ENCODE measurements around the gene ANKRD13D.

The ANKRD13D gene

GRCh38 chr11:67250059-67251043, 38.8 kb upstream of the ANKRD13D start:
- no peak overlapping the region for H3K27ac ChIP-seq (ENCODE audit: low read depth, low read length)
- no peak overlapping the region for H4K12ac ChIP-seq (ENCODE audit: low read depth, low read length)
- H3K36me3 ChIP-seq (ENCODE audit: control insufficient read depth in 1 of 2, insufficient read depth in 2 of 2, low read length in 2 of 2), result peaks cover 51 to 77% of the 10 kb centered on the region in 2 experiments
- H2AFZ ChIP-seq (ENCODE audit: insufficient read depth, low read length, poor library complexity), result no peak overlapping the region
- no peak overlapping the region for H2AK5ac ChIP-seq (ENCODE audit: low read length)
- no peak overlapping the region for H3K4ac ChIP-seq (ENCODE audit: low read depth, low read length)
- no peak overlapping the region for H3K4me2 ChIP-seq (ENCODE audit: low read length)
- H3K9ac ChIP-seq (ENCODE audit: low read length), result no peak overlapping the region
- H3K18ac ChIP-seq (ENCODE audit: low read length), result no peak overlapping the region
- H3K27me3 ChIP-seq (ENCODE audit: insufficient read depth, low read length), result no peaks in the 10 kb centered on the region
- no peak overlapping the region for H2BK5ac ChIP-seq (ENCODE audit: low read depth, low read length, poor library complexity)
- H3K79me2 ChIP-seq (ENCODE audit: control insufficient read depth, insufficient read depth, low read length, poor library complexity), result no peaks in the 10 kb centered on the region
- no peak overlapping the region for H4K8ac ChIP-seq (ENCODE audit: low read depth, low read length)
- H3K4me3 ChIP-seq (ENCODE audit: low read depth, low read length), result no peak overlapping the region
- no peak overlapping the region for H2BK12ac ChIP-seq (ENCODE audit: low read length)
- H3K9me3 ChIP-seq (ENCODE audit: insufficient read depth, low read depth, low read length), result no peaks in the 10 kb centered on the region
- H3K79me1 ChIP-seq (ENCODE audit: low read length), result peaks cover 2% of the 10 kb centered on the region
- no CpG with 5 or more reads among the region's 37 CpGs for WGBS (ENCODE audit: extremely low coverage, insufficient coverage, insufficient read length)
- no peak overlapping the region for H3K23ac ChIP-seq (ENCODE audit: low read length)
- H3K4me1 ChIP-seq (ENCODE audit: control insufficient read depth in 1 of 2, insufficient read depth in 2 of 2, low read length in 2 of 2), result peaks cover 18% of the 10 kb centered on the region in 2 experiments
- DNase-seq, result no peak
- H2BK120ac ChIP-seq (ENCODE audit: insufficient read depth, low read length, poor library complexity), result no peak overlapping the region
- no peak overlapping the region for H3K14ac ChIP-seq (ENCODE audit: low read length)
- H4K91ac ChIP-seq (ENCODE audit: low read depth, low read length), result no peak overlapping the region

- Histone ChIP-seq H3K23ac (ENCODE audit: low read length) (no peak overlapping the region), H2AK5ac (ENCODE audit: low read length) (no peak overlapping the region), H4K91ac (ENCODE audit: low read depth, low read length) (no peak overlapping the region), H3K4ac (ENCODE audit: low read depth, low read length) (no peak overlapping the region), H2BK5ac (ENCODE audit: low read depth, low read length, poor library complexity) (no peak overlapping the region), H4K8ac (ENCODE audit: low read depth, low read length) (no peak overlapping the region), H3K18ac (ENCODE audit: low read length) (no peak overlapping the region), H3K9ac (ENCODE audit: low read length) (no peak overlapping the region), H3K9me3 (ENCODE audit: insufficient read depth, low read depth, low read length) (no peaks in the 10 kb centered on the region), H3K27ac (ENCODE audit: low read depth, low read length) (no peak overlapping the region), H2BK12ac (ENCODE audit: low read length) (no peak overlapping the region), H3K4me1 (ENCODE audit: control insufficient read depth in 1 of 2, insufficient read depth in 2 of 2, low read length in 2 of 2) (peaks cover 14 to 18% of the 10 kb centered on the region in 2 experiments), H3K36me3 (ENCODE audit: control insufficient read depth in 1 of 2, insufficient read depth in 2 of 2, low read length in 2 of 2) (peaks cover 60 to 81% of the 10 kb centered on the region in 2 experiments), H3K4me2 (ENCODE audit: low read length) (no peak overlapping the region), H3K79me2 (ENCODE audit: control insufficient read depth, insufficient read depth, low read length, poor library complexity) (no peaks in the 10 kb centered on the region), H3K79me1 (ENCODE audit: low read length) (peaks cover 2% of the 10 kb centered on the region), H3K27me3 (ENCODE audit: insufficient read depth, low read length) (no peaks in the 10 kb centered on the region), H3K14ac (ENCODE audit: low read length) (no peak overlapping the region), H2BK120ac (ENCODE audit: insufficient read depth, low read length, poor library complexity) (no peak overlapping the region), H2AFZ (ENCODE audit: insufficient read depth, low read length, poor library complexity) (no peak overlapping the region), H3K4me3 (ENCODE audit: low read depth, low read length) (no peak overlapping the region), H4K12ac (ENCODE audit: low read depth, low read length) (no peak overlapping the region)
- no peak for DNase-seq
- WGBS (ENCODE audit: extremely low coverage, insufficient coverage, insufficient read length), result no CpG with 5 or more reads among the region's 1 CpG
Measured at GRCh38 chr11:67251841-67252240, 37.3 kb upstream of the ANKRD13D start.

GRCh38 chr11:67252831-67253239, 36.3 kb upstream of the ANKRD13D start:
- Histone ChIP-seq H4K8ac (ENCODE audit: low read depth, low read length) (no peak overlapping the region), H3K79me1 (ENCODE audit: low read length) (peaks cover 2% of the 10 kb centered on the region), H3K27me3 (ENCODE audit: insufficient read depth, low read length) (no peaks in the 10 kb centered on the region), H2BK5ac (ENCODE audit: low read depth, low read length, poor library complexity) (no peak overlapping the region), H2AK5ac (ENCODE audit: low read length) (no peak overlapping the region), H3K36me3 (ENCODE audit: control insufficient read depth in 1 of 2, insufficient read depth in 2 of 2, low read length in 2 of 2) (peaks cover 58 to 81% of the 10 kb centered on the region in 2 experiments), H3K4me1 (ENCODE audit: control insufficient read depth in 1 of 2, insufficient read depth in 2 of 2, low read length in 2 of 2) (peaks cover 7 to 12% of the 10 kb centered on the region in 2 experiments), H3K79me2 (ENCODE audit: control insufficient read depth, insufficient read depth, low read length, poor library complexity) (no peaks in the 10 kb centered on the region), H3K9ac (ENCODE audit: low read length) (no peak overlapping the region), H2BK120ac (ENCODE audit: insufficient read depth, low read length, poor library complexity) (no peak overlapping the region), H4K91ac (ENCODE audit: low read depth, low read length) (no peak overlapping the region), H3K14ac (ENCODE audit: low read length) (no peak overlapping the region), H2BK12ac (ENCODE audit: low read length) (no peak overlapping the region), H3K4ac (ENCODE audit: low read depth, low read length) (no peak overlapping the region), H3K4me3 (ENCODE audit: low read depth, low read length) (no peak overlapping the region), H4K12ac (ENCODE audit: low read depth, low read length) (no peak overlapping the region), H3K18ac (ENCODE audit: low read length) (no peak overlapping the region), H3K4me2 (ENCODE audit: low read length) (no peak overlapping the region), H3K27ac (ENCODE audit: low read depth, low read length) (no peak overlapping the region), H2AFZ (ENCODE audit: insufficient read depth, low read length, poor library complexity) (no peak overlapping the region), H3K9me3 (ENCODE audit: insufficient read depth, low read depth, low read length) (no peaks in the 10 kb centered on the region), H3K23ac (ENCODE audit: low read length) (no peak overlapping the region)
- peak in 1 of 2 donors; percentile 52 for DNase-seq
- WGBS (ENCODE audit: extremely low coverage, insufficient coverage, insufficient read length), result no CpG with 5 or more reads among the region's 4 CpGs

DNA sequence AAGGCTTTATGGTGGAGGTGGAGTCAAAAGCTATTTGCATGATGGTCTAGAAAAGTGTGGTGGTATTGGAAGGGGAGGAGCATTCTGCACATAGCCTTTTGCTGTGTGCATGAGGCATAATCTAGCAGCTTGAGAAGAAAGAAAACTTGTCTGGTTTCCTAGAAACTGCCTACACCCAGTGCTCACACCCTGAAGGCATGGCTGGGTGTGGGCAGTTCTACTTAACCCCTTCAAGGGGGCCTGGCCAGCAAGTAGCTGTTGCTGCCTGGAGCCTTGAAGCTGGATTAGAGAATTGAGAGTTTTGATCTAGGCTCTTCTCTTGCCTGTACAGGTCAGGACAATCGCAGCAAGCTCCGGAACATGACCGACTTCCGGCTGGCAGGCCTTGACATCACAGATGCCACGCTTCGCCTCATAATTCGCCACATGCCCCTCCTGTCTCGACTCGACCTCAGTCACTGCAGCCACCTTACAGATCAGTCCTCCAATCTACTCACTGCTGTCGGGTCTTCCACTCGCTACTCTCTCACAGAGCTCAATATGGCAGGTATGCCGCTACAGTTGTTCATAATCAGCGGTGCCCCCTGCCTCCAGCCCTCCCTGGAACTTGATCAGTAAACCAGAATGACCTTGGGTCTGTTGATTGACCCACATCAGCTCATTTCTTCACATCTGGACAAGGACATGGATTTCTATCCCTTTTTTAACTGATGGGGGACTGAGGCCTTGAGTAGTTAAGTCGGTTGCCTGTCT, 35.1 kb upstream of the ANKRD13D start:
- no peak overlapping the region for H3K4ac ChIP-seq (ENCODE audit: low read depth, low read length)
- no peak overlapping the region for H3K4me2 ChIP-seq (ENCODE audit: low read length)
- no peak overlapping the region for H3K4me3 ChIP-seq (ENCODE audit: low read depth, low read length)
- no peak overlapping the region for H3K27ac ChIP-seq (ENCODE audit: low read depth, low read length)
- no peaks in the 10 kb centered on the region for H3K9me3 ChIP-seq (ENCODE audit: insufficient read depth, low read depth, low read length)
- WGBS (ENCODE audit: extremely low coverage, insufficient coverage, insufficient read length), result no CpG with 5 or more reads among the region's 14 CpGs
- H3K79me2 ChIP-seq (ENCODE audit: control insufficient read depth, insufficient read depth, low read length, poor library complexity), result no peaks in the 10 kb centered on the region
- no peak overlapping the region for H4K91ac ChIP-seq (ENCODE audit: low read depth, low read length)
- H4K12ac ChIP-seq (ENCODE audit: low read depth, low read length), result no peak overlapping the region
- no peaks in the 10 kb centered on the region for H3K27me3 ChIP-seq (ENCODE audit: insufficient read depth, low read length)
- H3K4me1 ChIP-seq (ENCODE audit: control insufficient read depth in 1 of 2, insufficient read depth in 2 of 2, low read length in 2 of 2), result peaks cover 0 to 5% of the 10 kb centered on the region in 2 experiments
- no peak overlapping the region for H3K23ac ChIP-seq (ENCODE audit: low read length)
- H3K36me3 ChIP-seq (ENCODE audit: control insufficient read depth in 1 of 2, insufficient read depth in 2 of 2, low read length in 2 of 2), result peaks cover 55 to 77% of the 10 kb centered on the region in 2 experiments
- H2BK12ac ChIP-seq (ENCODE audit: low read length), result peak overlapping the region; percentile 16
- H3K79me1 ChIP-seq (ENCODE audit: low read length), result no peaks in the 10 kb centered on the region
- H2BK5ac ChIP-seq (ENCODE audit: low read depth, low read length, poor library complexity), result no peak overlapping the region
- no peak overlapping the region for H3K9ac ChIP-seq (ENCODE audit: low read length)
- no peak overlapping the region for H3K18ac ChIP-seq (ENCODE audit: low read length)
- no peak overlapping the region for H3K14ac ChIP-seq (ENCODE audit: low read length)
- DNase-seq, result no peak
- no peak overlapping the region for H2AFZ ChIP-seq (ENCODE audit: insufficient read depth, low read length, poor library complexity)
- H2AK5ac ChIP-seq (ENCODE audit: low read length), result no peak overlapping the region
- H4K8ac ChIP-seq (ENCODE audit: low read depth, low read length), result no peak overlapping the region
- no peak overlapping the region for H2BK120ac ChIP-seq (ENCODE audit: insufficient read depth, low read length, poor library complexity)
